ENCODE results near the gene PREB. TPM values are rescaled to one million over a fixed set of nuclear protein-coding genes. Genes with fewer than 3 reads are reported as not detected.
"Not testable (repeated sequence)": the region's sequence is repeated elsewhere in the genome, so short reads cannot be mapped to it uniquely, and the experiment has no call there.

The PREB gene, protein sequence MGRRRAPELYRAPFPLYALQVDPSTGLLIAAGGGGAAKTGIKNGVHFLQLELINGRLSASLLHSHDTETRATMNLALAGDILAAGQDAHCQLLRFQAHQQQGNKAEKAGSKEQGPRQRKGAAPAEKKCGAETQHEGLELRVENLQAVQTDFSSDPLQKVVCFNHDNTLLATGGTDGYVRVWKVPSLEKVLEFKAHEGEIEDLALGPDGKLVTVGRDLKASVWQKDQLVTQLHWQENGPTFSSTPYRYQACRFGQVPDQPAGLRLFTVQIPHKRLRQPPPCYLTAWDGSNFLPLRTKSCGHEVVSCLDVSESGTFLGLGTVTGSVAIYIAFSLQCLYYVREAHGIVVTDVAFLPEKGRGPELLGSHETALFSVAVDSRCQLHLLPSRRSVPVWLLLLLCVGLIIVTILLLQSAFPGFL
- 25.7 and 34.4 TPM in 2 replicates for total RNA-seq

DNA sequence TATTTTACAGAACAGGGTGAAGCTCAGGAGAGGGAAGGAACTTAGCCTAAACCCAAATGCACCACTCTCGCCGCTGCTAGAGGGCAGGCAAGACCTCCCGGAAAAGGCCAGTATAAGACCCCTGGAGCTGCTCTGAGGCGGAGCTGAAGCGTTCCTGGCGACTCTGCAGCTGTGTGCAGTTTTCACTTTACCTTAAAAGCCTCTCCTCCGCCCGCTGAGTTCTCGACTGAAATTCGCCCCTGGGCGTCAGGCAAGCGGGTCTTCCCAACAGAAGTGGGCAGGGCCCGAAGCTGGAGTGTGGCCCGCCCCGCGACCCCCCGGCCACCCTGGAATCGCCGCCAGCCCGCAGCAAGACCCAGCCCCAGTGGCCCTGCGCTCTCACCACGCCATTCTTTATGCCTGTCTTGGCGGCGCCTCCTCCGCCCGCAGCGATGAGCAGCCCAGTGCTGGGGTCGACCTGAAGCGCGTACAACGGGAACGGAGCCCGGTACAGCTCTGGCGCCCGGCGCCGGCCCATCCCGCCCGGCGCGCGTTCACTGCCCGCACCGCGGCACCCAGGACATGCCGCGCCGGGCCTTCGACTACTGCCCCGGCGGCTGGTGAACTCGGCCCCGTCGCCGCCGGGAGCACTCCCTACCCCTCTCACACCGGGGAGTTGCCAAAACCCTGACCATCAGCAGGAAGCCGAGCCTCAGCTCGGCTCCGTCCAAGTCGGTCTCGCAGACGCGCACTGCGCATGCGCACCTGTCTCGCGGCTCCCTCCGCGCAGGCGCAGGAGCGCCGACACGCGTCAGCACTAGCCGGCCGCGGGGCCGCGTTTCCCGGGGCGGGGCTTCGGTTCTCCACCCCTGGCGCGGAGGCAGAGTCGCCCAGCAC, at the start of gene PREB:
Gene PREB (minus strand): TSS at position 732 of the 876 bp plus-strand sequence. CDS start 215 bp downstream, at position 517.
- DNase-seq (ENCODE audit: low read depth in 2 of 2): peak; percentile 89 to 93

DNA sequence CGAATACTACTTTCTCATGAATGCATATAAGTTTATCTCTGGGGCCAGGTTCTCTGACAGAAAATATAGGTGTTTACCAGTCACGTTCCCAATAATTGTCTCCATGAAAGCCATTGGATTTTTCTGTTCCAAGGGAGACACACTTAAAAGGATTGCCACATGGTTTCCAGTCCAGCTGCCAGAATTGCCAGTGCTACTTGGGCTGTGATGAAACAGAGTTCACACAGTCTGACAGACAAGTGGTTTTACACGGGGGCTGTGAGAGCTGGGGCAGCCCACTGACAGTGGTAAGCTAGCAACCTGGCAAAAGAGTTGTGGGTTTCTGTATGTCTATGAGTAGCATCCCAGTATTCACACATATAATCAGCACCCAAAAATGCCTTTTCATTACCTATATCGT, 49.7 kb upstream of the PREB start:
- DNase-seq (ENCODE audit: low read depth in 2 of 2): no peak

DNA sequence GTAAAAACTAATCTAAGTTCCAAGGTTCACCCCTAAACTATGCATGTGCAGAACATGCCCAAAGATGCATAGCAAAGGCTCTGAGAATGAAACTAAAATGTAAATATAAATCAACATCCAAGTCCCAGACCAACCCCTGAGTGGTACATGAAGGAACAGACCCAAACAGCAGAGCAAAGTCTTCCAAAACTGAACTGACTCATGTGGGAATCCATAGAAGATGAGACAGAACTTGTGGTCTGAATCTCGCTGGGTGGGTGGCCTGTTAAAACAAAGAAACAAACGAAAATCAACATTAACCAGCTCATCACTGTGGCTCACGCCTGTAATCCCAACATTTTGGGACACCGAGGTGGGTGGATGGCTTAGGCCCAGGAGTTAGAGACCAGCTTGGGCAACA, 47.9 kb upstream of the PREB start:
- no peak for DNase-seq (ENCODE audit: low read depth in 2 of 2)

GRCh38 chr2:27179344-27180000, 45.0 kb upstream of the PREB start:
- no peak for DNase-seq (ENCODE audit: low read depth in 2 of 2)

DNA sequence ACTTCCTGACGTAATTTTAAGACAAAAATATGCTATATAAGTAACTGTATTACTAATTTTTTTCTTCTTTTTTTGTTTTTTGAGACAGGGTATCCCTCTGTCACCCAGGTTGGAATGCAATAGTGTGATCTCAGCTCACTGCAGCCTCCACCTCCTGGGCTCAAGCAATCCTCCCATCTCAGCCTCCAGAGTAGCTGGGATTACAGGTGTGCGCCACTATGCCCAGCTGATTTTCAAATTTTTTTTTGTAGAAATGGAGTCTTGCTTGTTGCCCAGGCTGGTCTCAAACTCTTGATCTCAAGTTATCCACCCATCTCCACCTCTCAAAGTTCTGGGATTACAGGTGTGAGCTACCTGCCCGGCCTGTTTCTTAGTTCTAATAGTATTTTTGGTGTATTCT, 44.0 kb upstream of the PREB start:
- DNase-seq (ENCODE audit: low read depth in 2 of 2): no peak

DNA sequence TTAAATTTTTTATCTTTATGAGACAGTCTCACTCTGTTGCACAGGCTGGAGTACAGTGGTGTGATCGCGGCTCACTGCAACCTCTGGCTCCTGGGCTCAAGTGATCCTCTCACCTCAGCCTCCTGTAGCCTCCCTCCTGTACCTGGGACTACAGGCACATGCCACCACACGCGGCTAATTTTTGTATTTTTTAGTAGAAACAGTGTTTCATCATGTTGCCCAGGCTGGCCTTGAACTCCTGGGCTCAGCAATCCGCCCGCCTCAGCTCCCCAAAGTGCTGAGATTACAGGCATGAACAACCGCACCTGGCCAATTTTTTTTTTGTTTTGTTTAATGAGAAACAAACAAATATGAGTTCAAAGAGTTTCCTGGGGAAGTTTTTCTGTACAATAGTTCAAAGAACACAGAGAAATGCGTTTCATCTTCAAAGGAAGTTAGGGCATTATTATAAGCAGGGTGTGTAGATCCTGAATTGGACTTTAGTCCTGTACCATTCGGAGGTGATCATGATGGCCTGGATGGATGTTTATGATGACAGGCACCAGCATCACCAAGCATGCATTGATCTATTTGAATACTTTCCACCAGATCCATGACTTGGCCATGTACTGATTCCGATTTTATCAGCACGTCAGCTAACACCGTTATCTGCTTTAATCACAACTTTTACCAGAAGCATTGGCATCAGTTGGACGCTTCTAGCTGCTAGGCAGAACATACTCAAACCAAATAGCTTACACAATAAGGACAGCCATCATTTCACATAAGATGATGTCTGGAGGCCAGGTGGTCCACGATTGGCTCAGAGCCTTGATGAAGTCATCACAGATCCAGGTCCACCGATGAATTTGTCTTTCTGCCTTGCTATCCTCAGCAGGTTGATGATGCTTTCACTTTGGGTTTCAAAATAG, 43.3 kb upstream of the PREB start:
- no peak for DNase-seq (ENCODE audit: low read depth in 2 of 2)

DNA sequence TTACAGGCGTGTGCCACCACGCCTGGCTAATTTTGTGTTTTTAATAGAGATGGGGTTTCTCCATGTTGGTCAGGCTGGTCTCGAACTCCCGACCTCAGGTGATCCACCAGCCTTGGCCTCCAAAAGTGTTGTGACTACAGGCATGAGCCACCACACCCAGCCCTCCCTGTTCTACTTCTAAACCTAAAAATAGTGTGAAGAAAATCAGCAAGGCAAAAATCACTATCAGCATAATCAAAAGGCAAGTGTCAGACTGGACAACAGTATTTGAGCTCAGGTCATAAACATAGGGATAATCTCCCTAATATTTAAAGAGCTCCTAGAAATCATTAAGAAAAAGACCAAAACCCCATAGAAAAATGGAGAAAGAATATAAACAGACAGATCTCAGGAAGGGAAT, 41.3 kb upstream of the PREB start:
- DNase-seq (ENCODE audit: low read depth in 2 of 2): not testable (repeated sequence)

DNA sequence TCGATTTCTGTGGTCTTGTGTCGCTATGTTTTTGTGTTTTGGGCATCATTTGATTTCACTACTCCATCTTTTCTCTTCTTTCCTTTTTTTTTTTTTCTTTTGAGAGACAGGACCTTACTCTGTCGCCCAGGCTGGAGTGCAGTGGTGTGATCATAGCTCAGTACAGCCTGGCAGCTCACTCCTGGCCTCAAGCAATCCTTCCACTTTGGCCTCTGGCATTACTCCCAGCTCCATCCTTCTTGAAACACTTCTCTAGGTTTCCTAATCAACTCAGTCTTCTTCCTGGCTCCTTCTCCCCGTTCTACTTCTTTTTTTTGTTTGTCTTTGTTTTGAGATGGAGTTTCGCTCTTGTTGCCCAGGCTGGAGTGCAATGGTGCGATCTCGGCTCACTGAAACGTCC, 40.9 kb upstream of the PREB start:
- DNase-seq (ENCODE audit: low read depth in 2 of 2): no peak

DNA sequence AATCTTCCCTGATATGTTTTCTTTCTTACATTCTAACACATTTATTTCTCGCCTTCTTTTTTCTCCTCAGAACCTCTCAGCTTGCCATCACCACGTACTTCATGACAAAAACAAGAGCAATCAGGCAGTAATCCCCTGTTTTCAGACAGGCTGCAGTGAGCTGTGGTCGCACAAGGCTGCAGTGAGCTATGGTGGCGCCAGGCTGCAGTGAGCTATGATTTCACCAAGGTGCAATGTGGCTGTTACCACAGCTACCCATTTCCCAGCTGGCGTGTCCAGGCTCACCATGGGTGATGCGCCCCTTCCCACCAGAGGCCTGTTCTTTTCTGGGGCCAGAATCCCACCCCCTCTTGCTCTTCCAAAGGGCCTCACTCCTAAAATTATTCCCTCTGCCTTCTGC, 40.2 kb upstream of the PREB start:
- DNase-seq (ENCODE audit: low read depth in 2 of 2): no peak

DNA sequence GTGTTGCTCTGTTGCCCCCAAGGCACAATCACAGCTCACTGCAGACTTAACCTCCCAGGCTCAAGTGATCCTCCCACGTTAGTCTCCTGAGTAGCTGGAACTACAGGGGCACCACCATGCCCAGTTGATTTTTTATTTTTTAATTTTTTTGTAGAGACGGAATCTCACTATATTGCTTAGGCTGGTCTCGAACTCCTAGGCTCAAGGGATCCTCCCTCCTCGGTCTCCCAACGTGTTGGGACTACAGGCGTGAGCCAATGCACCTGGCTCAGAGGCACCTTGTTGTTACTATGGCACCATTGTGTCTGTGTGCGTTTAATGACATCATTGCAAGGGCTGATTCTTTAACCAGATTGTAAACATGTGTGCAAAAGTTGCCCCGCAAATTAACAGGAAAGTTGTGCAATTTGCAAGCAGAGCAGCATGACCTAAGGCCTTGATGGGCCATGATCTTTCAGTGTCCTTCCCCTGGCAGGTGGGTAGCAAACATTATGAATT, 37.0 kb upstream of the PREB start:
- DNase-seq (ENCODE audit: low read depth in 2 of 2): no peak

DNA sequence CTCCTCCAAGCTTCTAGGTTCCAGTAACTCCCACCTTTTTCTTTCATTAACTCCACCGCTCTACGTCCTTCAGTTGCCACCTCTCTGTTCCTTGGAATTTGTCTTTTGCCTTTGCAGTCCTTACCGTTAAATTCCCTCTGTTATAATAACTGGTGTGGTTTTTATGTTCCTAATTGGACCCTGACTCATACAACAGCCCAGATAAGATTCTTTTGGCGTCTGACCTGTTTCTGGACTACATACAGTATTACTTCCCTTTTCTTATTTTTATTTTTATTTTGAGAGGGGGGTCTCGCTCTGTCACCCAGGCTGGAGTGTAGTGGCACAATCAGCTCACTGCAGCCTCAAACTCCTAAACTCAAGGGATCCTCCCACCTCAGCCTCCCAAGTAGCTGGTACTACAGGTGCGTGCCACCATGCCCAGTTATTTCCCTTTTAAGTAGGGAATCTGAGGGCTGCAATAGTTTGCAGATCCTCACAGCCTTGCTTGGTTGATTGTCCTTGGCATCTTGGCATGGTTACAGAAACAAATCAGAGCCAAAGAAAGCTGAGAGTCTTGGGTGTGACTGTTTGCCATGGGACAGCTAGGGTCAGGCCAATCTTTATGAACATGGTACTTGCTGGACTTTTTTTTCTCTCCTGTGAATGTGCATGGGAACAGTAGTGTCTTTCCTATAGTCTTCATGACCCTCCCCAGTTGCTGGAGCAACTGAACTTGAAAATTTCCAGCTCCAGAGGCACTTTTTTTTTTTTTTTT, 36.3 kb upstream of the PREB start:
- DNase-seq (ENCODE audit: low read depth in 2 of 2): no peak

DNA sequence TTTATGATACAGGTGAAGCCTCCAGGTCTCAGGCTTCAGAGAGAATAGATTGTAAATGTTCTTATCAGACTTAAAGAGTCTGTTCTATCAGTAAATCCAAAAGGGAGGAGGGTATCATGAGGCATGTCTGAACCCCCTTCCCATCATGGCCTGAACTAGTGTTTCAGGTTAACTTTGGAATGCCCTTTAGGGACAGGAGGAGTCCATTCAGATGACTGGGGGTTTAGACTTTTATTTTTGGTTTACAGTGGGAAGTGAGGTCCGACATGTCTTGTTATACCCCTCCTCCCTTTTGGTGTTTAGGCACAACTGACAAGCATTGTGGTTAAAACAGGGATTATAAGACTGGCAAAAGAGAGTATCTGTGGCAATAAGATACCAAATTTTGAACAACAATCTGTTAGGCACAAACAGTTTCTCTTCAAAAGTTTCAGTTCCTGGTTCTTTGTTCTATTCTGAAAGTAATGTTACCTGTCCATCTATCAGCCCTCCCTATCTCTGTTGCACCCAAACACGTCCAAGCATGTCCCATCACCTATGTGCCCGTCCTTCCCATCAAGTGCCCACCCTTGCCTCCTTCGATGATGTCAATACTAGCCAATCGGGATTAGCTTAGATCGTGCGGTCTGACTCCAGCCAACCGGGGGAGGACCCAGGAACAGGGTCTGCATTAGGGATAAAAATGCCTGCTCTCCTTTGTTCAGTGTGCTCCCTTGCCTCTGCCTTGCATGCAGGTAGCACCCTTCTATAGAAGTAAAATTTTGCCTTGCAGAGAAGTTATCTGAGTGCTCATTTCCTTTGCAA, 30.7 kb upstream of the PREB start:
- DNase-seq (ENCODE audit: low read depth in 2 of 2): no peak

DNA sequence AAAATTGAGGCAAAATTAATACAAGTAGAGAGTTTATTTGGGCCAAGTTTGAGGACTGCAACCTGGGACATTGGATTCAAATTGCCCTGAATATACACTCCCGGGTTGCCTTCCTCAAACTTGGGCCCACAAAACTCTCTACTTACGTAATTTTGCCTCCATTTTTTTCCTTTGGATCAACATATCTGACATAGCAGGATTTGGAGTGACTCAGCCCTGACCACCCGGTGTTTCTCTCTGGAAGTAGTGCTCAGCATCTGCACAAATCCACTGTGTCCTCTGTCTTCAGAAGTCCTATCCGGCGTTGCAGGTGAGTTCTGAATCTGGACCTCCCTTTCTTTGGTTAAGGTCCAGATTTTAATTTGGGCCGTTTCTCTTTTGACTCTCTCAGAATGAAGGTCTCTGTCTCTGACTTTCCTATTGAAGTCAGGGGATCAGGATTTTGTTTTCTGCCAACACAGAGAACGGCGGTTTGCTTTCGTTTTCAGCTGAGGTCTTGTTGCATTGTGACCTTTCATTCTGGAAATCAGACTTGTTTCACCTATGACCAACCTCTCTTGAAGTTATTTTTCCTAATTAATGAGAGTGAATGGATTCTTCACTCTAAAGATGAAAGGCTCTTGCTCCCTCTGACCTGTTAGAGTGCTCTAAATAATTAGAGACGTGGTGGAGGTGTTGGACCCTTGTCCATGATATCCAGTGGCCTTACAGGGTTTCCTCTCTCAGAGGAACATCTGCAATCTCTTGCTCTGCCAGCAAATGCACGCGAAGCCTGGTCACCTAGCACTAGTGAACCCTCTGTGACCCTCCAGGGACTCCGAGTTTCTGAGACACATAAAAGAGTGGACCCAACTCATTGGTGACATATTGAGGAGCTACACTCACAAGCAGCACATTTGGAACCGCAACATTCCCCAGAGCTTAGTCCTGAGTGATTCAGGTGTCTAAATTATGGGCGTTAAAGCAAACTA, 28.0 kb upstream of the PREB start:
- no peak for DNase-seq (ENCODE audit: low read depth in 2 of 2)

DNA sequence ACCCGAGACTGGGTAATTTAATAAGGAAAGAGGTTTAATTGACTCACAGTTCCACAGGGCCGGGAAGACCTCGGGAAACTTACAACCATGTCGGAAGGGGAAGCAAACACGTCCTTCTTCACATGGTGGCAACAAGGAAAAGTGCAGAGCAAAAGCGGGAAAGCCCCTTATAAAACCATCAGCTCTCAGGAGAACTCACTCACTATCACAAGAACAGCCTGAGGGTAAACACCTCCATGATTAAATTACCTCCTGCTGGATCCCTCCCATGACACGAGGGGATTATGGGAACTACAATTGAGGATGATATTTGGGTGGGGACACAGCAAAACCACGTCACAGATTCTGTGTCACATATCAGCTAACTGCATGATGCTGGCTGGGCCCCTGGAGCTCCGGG, 25.8 kb upstream of the PREB start:
- no peak for DNase-seq (ENCODE audit: low read depth in 2 of 2)

DNA sequence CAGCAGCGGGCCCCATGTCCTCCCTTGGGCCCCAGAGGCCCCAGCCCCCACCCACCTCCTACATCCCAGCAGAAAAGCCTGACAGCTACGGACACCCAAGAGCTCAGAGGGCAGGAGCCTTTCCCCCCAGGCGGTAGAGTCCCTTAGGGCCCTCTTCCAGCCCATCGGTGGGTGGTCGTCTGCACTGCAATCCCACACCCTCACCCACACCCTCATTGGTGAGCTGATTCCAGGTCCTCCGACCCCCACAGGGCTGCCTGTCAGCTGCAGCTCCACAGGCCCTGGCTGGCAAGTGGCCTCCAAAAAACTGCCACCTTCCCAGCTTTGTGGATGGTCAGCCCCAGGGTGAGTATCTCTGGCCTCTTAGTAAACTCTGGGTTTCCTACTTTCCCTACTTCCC, 24.8 kb upstream of the PREB start:
- no peak for DNase-seq (ENCODE audit: low read depth in 2 of 2)

- no peak for DNase-seq (ENCODE audit: low read depth in 2 of 2)
These were observed 24.0 kb upstream of the PREB start for GRCh38 chr2:27158468-27158867.

- DNase-seq (ENCODE audit: low read depth in 2 of 2): no peak
These were observed 20.7 kb upstream of the PREB start for GRCh38 chr2:27155069-27155520.

DNA sequence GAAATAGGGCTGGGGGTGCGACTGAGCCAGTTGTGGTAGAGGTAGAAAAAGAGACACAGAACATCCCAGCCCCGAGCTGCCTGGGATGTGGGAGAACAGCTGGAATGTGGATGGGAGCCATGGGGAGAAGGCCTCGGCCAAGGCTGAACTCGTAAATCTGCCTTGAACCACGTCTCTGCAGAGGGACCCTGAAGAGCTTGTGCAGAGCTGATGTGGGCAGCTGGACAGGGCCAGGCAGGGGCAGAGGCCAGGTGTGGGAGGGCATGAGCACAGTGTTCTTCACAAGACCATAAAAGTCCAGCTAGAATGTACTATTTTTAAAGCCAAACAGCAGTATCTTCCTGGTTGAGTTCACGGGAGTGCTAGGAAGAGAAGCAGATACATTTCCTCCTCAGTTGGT, 20.1 kb upstream of the PREB start:
- DNase-seq (ENCODE audit: low read depth in 2 of 2): no peak
